Stimulated activated effector memory CD8-positive, alpha-beta T cell treated with anti-CD3 and anti-CD28 coated beads, Interleukin-12 subunit alpha, Interleukin-12 subunit beta, amount 100 ng/mL, for 72 hours (primary cell): ENCODE data around the gene HCCS.
"Not testable (repeated sequence)": the region's sequence is repeated elsewhere in the genome, so short reads cannot be mapped to it uniquely, and the experiment has no call there.

Experiments
- ATAC-seq: fragments of 150-1000 bp; cut with Tn5 transposase; 2 replicates; pipeline ENCODE4 v1.10.0; 2021
- DNase-seq, 2 donors: peaks; one replicate each; pipeline ENCODE4 v3.0.0; 2021 to 2022; ENCODE audit warnings: low spot score in 2 of 2
- H3K27ac Mint-ChIP-seq: one replicate; pipeline ENCODE4 v1.8.0; 2022; ENCODE audit warnings: mild to moderate bottlenecking, mixed read lengths
- H3K36me3 Mint-ChIP-seq: one replicate; pipeline ENCODE4 v1.8.0; 2022; ENCODE audit warnings: mild to moderate bottlenecking, mixed read lengths
- H3K4me1 Mint-ChIP-seq: one replicate; pipeline ENCODE4 v1.8.0; 2022; ENCODE audit warnings: mixed read lengths
- H3K4me3 Mint-ChIP-seq: one replicate; pipeline ENCODE4 v1.8.0; 2022; ENCODE audit warnings: mild to moderate bottlenecking, mixed read lengths
- H3K9me3 Mint-ChIP-seq: one replicate; pipeline ENCODE4 v1.8.0; 2022; ENCODE audit warnings: mixed read lengths

Gene HCCS

GRCh38 chrX:11108253-11108941 lies 2.7 kb upstream of the HCCS start:
- DNase-seq: no peak
- no peak overlapping the region for H3K27ac Mint-ChIP-seq
- H3K36me3 Mint-ChIP-seq: peaks cover 23% of the 10 kb centered on the region
- H3K9me3 Mint-ChIP-seq: no peaks in the 10 kb centered on the region
- no peak for ATAC-seq
- H3K4me3 Mint-ChIP-seq: no peak overlapping the region
- peaks cover 3% of the 10 kb centered on the region for H3K4me1 Mint-ChIP-seq

GRCh38 chrX:11109968-11110367 lies 1.2 kb upstream of the HCCS start:
- no peak for DNase-seq
- Mint-ChIP-seq H3K9me3 (no peaks in the 10 kb centered on the region), H3K27ac (no peak overlapping the region), H3K4me1 (peaks cover 13% of the 10 kb centered on the region), H3K36me3 (peaks cover 39% of the 10 kb centered on the region), H3K4me3 (no peak overlapping the region)
- ATAC-seq: no peak

- Mint-ChIP-seq H3K4me3 (no peak overlapping the region), H3K9me3 (no peaks in the 10 kb centered on the region), H3K4me1 (peaks cover 13% of the 10 kb centered on the region), H3K36me3 (peaks cover 59% of the 10 kb centered on the region), H3K27ac (peak overlapping the region; percentile 99)
- no peak for DNase-seq
- ATAC-seq: no peak
Measured at GRCh38 chrX:11111947-11112346, 815 bp downstream of the HCCS start.

GRCh38 chrX:11113731-11114130 lies 2.6 kb downstream of the HCCS start:
- H3K36me3 Mint-ChIP-seq: peaks cover 77% of the 10 kb centered on the region
- no peaks in the 10 kb centered on the region for H3K9me3 Mint-ChIP-seq
- H3K4me1 Mint-ChIP-seq: peaks cover 13% of the 10 kb centered on the region
- ATAC-seq (no peak), DNase-seq (no peak)
- peak overlapping the region; percentile 99 for H3K27ac Mint-ChIP-seq
- no peak overlapping the region for H3K4me3 Mint-ChIP-seq

- no peak overlapping the region for H3K27ac Mint-ChIP-seq
- no peaks in the 10 kb centered on the region for H3K9me3 Mint-ChIP-seq
- peaks cover 98% of the 10 kb centered on the region for H3K36me3 Mint-ChIP-seq
- H3K4me1 Mint-ChIP-seq: peaks cover 13% of the 10 kb centered on the region
- no peak overlapping the region for H3K4me3 Mint-ChIP-seq
- ATAC-seq (no peak), DNase-seq (no peak)
Measured at GRCh38 chrX:11117745-11118144, 6.6 kb downstream of the HCCS start.

GRCh38 chrX:11119313-11119943 lies 8.3 kb downstream of the HCCS start:
- H3K4me3 Mint-ChIP-seq: no peak overlapping the region
- peak overlapping the region; percentile 20 for H3K27ac Mint-ChIP-seq
- H3K9me3 Mint-ChIP-seq: no peaks in the 10 kb centered on the region
- H3K36me3 Mint-ChIP-seq: peaks cover 89% of the 10 kb centered on the region
- ATAC-seq: no peak
- H3K4me1 Mint-ChIP-seq: no peaks in the 10 kb centered on the region
- DNase-seq: no peak

GRCh38 chrX:11123087-11123486 lies 12.0 kb downstream of the HCCS start:
- H3K9me3 Mint-ChIP-seq, DNase-seq, H3K4me1 Mint-ChIP-seq, H3K27ac Mint-ChIP-seq, H3K4me3 Mint-ChIP-seq, ATAC-seq: not testable (repeated sequence)
- peaks cover 53% of the 10 kb centered on the region for H3K36me3 Mint-ChIP-seq

- H3K4me3 Mint-ChIP-seq: no peak overlapping the region
- H3K36me3 Mint-ChIP-seq: peaks cover 43% of the 10 kb centered on the region
- H3K9me3 Mint-ChIP-seq: no peaks in the 10 kb centered on the region
- ATAC-seq (no peak), DNase-seq (no peak)
- no peak overlapping the region for H3K27ac Mint-ChIP-seq
- no peaks in the 10 kb centered on the region for H3K4me1 Mint-ChIP-seq
Measured at GRCh38 chrX:11124112-11124511, 13.0 kb downstream of the HCCS start.

- no peak for ATAC-seq
- Mint-ChIP-seq H3K4me3 (no peak overlapping the region), H3K36me3 (peaks cover 33% of the 10 kb centered on the region), H3K4me1 (no peaks in the 10 kb centered on the region), H3K27ac (no peak overlapping the region), H3K9me3 (no peaks in the 10 kb centered on the region)
- DNase-seq: no peak
Measured at GRCh38 chrX:11125060-11125459, 13.9 kb downstream of the HCCS start.

GRCh38 chrX:11129534-11130105 lies 18.5 kb downstream of the HCCS start:
- H3K27ac Mint-ChIP-seq: no peak overlapping the region
- ATAC-seq: no peak

GRCh38 chrX:11130136-11130535 lies 19.0 kb downstream of the HCCS start:
- Mint-ChIP-seq H3K36me3 (no peaks in the 10 kb centered on the region), H3K9me3 (no peaks in the 10 kb centered on the region), H3K27ac (no peak overlapping the region), H3K4me1 (no peaks in the 10 kb centered on the region), H3K4me3 (no peak overlapping the region)
- no peak for DNase-seq
- no peak for ATAC-seq

More at GRCh38 chrX:11129534-11130105, 18.5 kb downstream of the HCCS start:
- DNase-seq: no peak
- H3K36me3 Mint-ChIP-seq: no peaks in the 10 kb centered on the region
- H3K4me3 Mint-ChIP-seq: no peak overlapping the region
- no peaks in the 10 kb centered on the region for H3K4me1 Mint-ChIP-seq
- no peaks in the 10 kb centered on the region for H3K9me3 Mint-ChIP-seq

GRCh38 chrX:11131146-11131545 lies 20.0 kb downstream of the HCCS start:
- Mint-ChIP-seq H3K4me3 (no peak overlapping the region), H3K27ac (no peak overlapping the region), H3K4me1 (no peaks in the 10 kb centered on the region), H3K9me3 (no peaks in the 10 kb centered on the region), H3K36me3 (no peaks in the 10 kb centered on the region)
- no peak for DNase-seq
- no peak for ATAC-seq

GRCh38 chrX:11135564-11136185 lies 24.5 kb downstream of the HCCS start:
- no peak for DNase-seq
- Mint-ChIP-seq H3K4me3 (no peak overlapping the region), H3K27ac (no peak overlapping the region), H3K36me3 (no peaks in the 10 kb centered on the region), H3K4me1 (no peaks in the 10 kb centered on the region), H3K9me3 (no peaks in the 10 kb centered on the region)
- no peak for ATAC-seq

- H3K4me3 Mint-ChIP-seq: no peak overlapping the region
- no peak overlapping the region for H3K27ac Mint-ChIP-seq
- ATAC-seq: no peak
- no peaks in the 10 kb centered on the region for H3K36me3 Mint-ChIP-seq
- H3K4me1 Mint-ChIP-seq: no peaks in the 10 kb centered on the region
- no peaks in the 10 kb centered on the region for H3K9me3 Mint-ChIP-seq
- DNase-seq: no peak
Measured at GRCh38 chrX:11137543-11138139, 26.5 kb downstream of the HCCS start.

- DNase-seq (no peak), ATAC-seq (no peak)
- H3K36me3 Mint-ChIP-seq: no peaks in the 10 kb centered on the region
- H3K27ac Mint-ChIP-seq: no peak overlapping the region
- no peaks in the 10 kb centered on the region for H3K9me3 Mint-ChIP-seq
- no peak overlapping the region for H3K4me3 Mint-ChIP-seq
- H3K4me1 Mint-ChIP-seq: no peaks in the 10 kb centered on the region
Measured at GRCh38 chrX:11138498-11139390, 27.6 kb downstream of the HCCS start.
